Endothelial cell of umbilical vein (primary cell): Measurements from ENCODE around the gene STUM. TPM values are rescaled to one million over a fixed set of nuclear protein-coding genes. Genes with fewer than 3 reads are reported as not detected.

ENCODE experiments used
- BruUV-seq: library from RNA; stranded (reverse); fragments of 400-500 nt; replicated peaks from 2 replicates; lab custom pipeline; 2021; lab: Mats Ljungman, UMichigan
- CTCF ChIA-PET: fragments of 300-600, 350-600 bp; sonication (Branson Sonifier 250); formaldehyde crosslinking; loops from one replicate; lab custom pipeline; 2021; ENCODE audit warnings: antibody characterized with exemption, inconsistent platforms; lab: Charles Lee
- POLR2A ChIA-PET: fragments of 300-600, 350-600 bp; sonication (Branson Sonifier 250); formaldehyde crosslinking; loops from one replicate; lab custom pipeline; 2021; ENCODE audit warnings: antibody characterized with exemption, inconsistent platforms; lab: Charles Lee
- DNase-seq: peaks from one replicate; pipeline ENCODE4 v3.0.0-alpha.2; 2011; ENCODE audit warnings: low read depth, low spot score
- FAIRE-seq: peaks from 2 replicates; lab custom pipeline; 2011; peaks lifted over from hg19 to GRCh38; lab: Jason Lieb, UNC
- H2AFZ ChIP-seq: 2 replicates; pipeline ENCODE4 v1.6.0; 2012; ENCODE audit warnings: low read depth, low read length, control low read depth, inconsistent platforms
- H3K27ac ChIP-seq: 2 replicates; pipeline ENCODE4 v1.5.1; 2011; ENCODE audit warnings: low read depth, mild to moderate bottlenecking, control low read depth, low read length, moderate library complexity; ENCODE audit not compliant: insufficient read depth
- H3K27me3 ChIP-seq, 2 experiments: 2 replicates each; pipeline versions ENCODE4 v1.6.0 to v1.6.1; 2011; ENCODE audit warnings: low read length in 2 of 2, mixed read lengths in 1 of 2; ENCODE audit not compliant: control insufficient read depth in 2 of 2, insufficient read depth in 2 of 2
- H3K36me3 ChIP-seq, 2 experiments: 2 replicates in 1 of 2; 3 replicates in 1 of 2; pipeline ENCODE4 v1.5.1; 2011; ENCODE audit warnings: low read length in 2 of 2, mild to moderate bottlenecking in 1 of 2, moderate library complexity in 1 of 2; ENCODE audit not compliant: control insufficient read depth in 2 of 2, insufficient read depth in 2 of 2; ENCODE audit errors: extremely low read depth in 1 of 2
- H3K4me1 ChIP-seq: 3 replicates; pipeline ENCODE4 v1.5.1; 2011; ENCODE audit warnings: mild to moderate bottlenecking, low read length; ENCODE audit not compliant: control insufficient read depth, insufficient read depth; ENCODE audit errors: extremely low read depth
- H3K4me2 ChIP-seq: 2 replicates; pipeline ENCODE4 v1.6.1; 2011; ENCODE audit warnings: low read length, control low read depth, mixed read lengths; ENCODE audit not compliant: insufficient read depth
- H3K4me3 ChIP-seq, 3 experiments: fragments of 200-600 bp in 1 of 3; sonication (generic), shearing (Covaris generic) in 1 of 3; replicated peaks in 1 of 3; 2 replicates each; pipeline ENCODE4 v1.5.1; 2011 to 2016; ENCODE audit warnings: control low read depth in 3 of 3, low read length in 3 of 3, mild to moderate bottlenecking in 2 of 3, inconsistent platforms in 1 of 3, low read depth in 1 of 3, moderate library complexity in 1 of 3; ENCODE audit not compliant: insufficient read depth in 1 of 3
- H3K79me2 ChIP-seq: 2 replicates; pipeline ENCODE4 v1.6.0; 2012; ENCODE audit warnings: low read length, inconsistent platforms; ENCODE audit not compliant: control insufficient read depth, insufficient read depth
- H3K9ac ChIP-seq: replicated peaks from 2 replicates; pipeline ENCODE3; 2011; ENCODE audit warnings: low read length, control low read depth; ENCODE audit not compliant: insufficient read depth; ENCODE audit errors: extremely low read depth
- H3K9me1 ChIP-seq: replicated peaks from 3 replicates; pipeline ENCODE4 v1.6.0; 2011; ENCODE audit warnings: mild to moderate bottlenecking, low read length; ENCODE audit not compliant: control insufficient read depth, insufficient read depth; ENCODE audit errors: extremely low read depth
- H3K9me3 ChIP-seq: replicated peaks from 2 replicates; pipeline ENCODE4 v1.5.1; 2012; ENCODE audit warnings: low read length, inconsistent platforms; ENCODE audit not compliant: control insufficient read depth, insufficient read depth
- H4K20me1 ChIP-seq: replicated peaks from 2 replicates; pipeline ENCODE3; 2011; ENCODE audit warnings: mild to moderate bottlenecking, low read length; ENCODE audit not compliant: control insufficient read depth, insufficient read depth; ENCODE audit errors: extremely low read depth
- EZH2 ChIP-seq: IDR thresholded peaks from 2 replicates; pipeline ENCODE4 v1.6.1; 2012; ENCODE audit warnings: borderline replicate concordance, low read depth, mild to moderate bottlenecking, moderate library complexity, low read length, inconsistent platforms; ENCODE audit not compliant: severe bottlenecking
- FOS ChIP-seq: IDR thresholded peaks from 2 replicates; pipeline ENCODE4 v1.6.1; 2011; ENCODE audit warnings: mild to moderate bottlenecking, low read length, moderate library complexity, borderline replicate concordance; ENCODE audit not compliant: insufficient read depth
- GATA2 ChIP-seq: IDR thresholded peaks from 2 replicates; pipeline ENCODE4 v1.7.0; 2011; ENCODE audit warnings: low read depth, mild to moderate bottlenecking, moderate library complexity, mixed read lengths, low read length; ENCODE audit not compliant: insufficient read length, insufficient read depth
- MYC ChIP-seq: IDR thresholded peaks from one replicate; pipeline ENCODE4 v1.6.1; 2011; ENCODE audit warnings: mild to moderate bottlenecking, low read depth, low read length
- POLR2A ChIP-seq: IDR thresholded peaks from 2 replicates; pipeline ENCODE4 v1.6.1; 2012; ENCODE audit warnings: low read depth, mild to moderate bottlenecking, control low read depth, low read length
- POLR2AphosphoS5 ChIP-seq: IDR thresholded peaks from 2 replicates; pipeline ENCODE4 v1.6.1; 2012; ENCODE audit warnings: low read depth, mild to moderate bottlenecking, control low read depth, low read length, moderate library complexity; ENCODE audit not compliant: insufficient read depth
- dilution Hi-C: fragments of 300-500 bp; cut with MboI; formaldehyde crosslinking; loops from one replicate; pipeline ENCODE4 v1.15.0; 2019; ENCODE audit warnings: low sequenced_read_pairs; ENCODE audit not compliant: extremely low pct_ligation_motif_present
- intact Hi-C: fragments of 100-400 bp; cut with micrococcal nuclease; formaldehyde crosslinking; loops from one replicate; pipeline ENCODE4 v1.10.0; 2022
- polyA plus RNA-seq, 4 experiments: library from polyadenylated mRNA; depleted of rRNA in 3 of 4; stranded (reverse) in 3 of 4; unstranded in 1 of 4; fragments of >200 nt; gene quantifications; 2 replicates each; pipeline versions ENCODE4 v1.2.1 to v1.2.3, GENCODE V29; 2011 to 2012; ENCODE audit warnings: missing spikeins in 1 of 4
- total RNA-seq: library from RNA; stranded (reverse); gene quantifications from 2 replicates; pipeline ENCODE4 v1.2.3, GENCODE V29; 2021
- TF ChIP-seq, protein P1 (sequence below): IDR thresholded peaks from 2 replicates; pipeline ENCODE4 v1.6.1; 2011; ENCODE audit not compliant: insufficient read depth, insufficient read length
- TF ChIP-seq, protein P2 (sequence below), 2 donors: IDR thresholded peaks; 1 replicate in 1 of 2; 2 replicates in 1 of 2; pipeline ENCODE4 v1.5.1; 2011; ENCODE audit warnings: low read length in 2 of 2, mild to moderate bottlenecking in 2 of 2, moderate library complexity in 2 of 2, control low read depth in 1 of 2, inconsistent platforms in 1 of 2, low read depth in 1 of 2; ENCODE audit not compliant: insufficient read depth in 1 of 2; ENCODE audit errors: extremely low read depth in 1 of 2

The STUM gene
- total and polyA plus RNA-seq, 2 donors (not counting 3 experiments of a cell fraction or from before 2014, with no cell fraction given), result not detected

DNA sequence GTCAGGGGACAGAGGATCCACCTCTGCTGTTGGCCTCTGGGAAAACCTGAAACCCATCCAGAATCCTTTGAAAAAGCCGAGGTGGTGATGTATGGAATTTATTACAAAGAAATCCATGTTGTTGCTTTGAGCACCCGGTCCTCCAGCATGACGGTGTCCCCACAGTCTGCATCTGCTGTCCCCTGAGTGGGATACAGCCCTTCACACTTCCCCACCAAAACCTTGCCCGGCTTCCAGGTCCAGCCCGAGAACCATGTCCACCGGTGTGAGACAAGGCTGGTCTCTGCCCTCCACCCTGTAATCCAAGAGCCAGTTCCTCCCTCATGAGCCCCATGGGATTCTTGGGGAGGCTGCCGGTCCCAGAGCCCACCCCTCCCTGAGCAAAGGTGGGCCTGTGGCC lies 70.5 kb downstream of the STUM start:
- DNase-seq (no peak), FAIRE-seq (no peak)
- Histone ChIP-seq H3K27me3 (peaks cover 0 to 5% of the 10 kb centered on the region in 2 experiments), H3K9me1 (no peaks in the 10 kb centered on the region), H3K9ac (no peak overlapping the region), H3K27ac (no peak overlapping the region), H3K36me3 (no peaks in the 10 kb centered on the region), H3K79me2 (no peaks in the 10 kb centered on the region), H3K4me3 (no peak overlapping the region), H3K4me2 (no peak overlapping the region), H2AFZ (no peak overlapping the region), H3K4me1 (no peaks in the 10 kb centered on the region), H3K9me3 (no peaks in the 10 kb centered on the region), H4K20me1 (no peaks in the 10 kb centered on the region)
- TF ChIP-seq MYC (no peak), POLR2A (no peak), GATA2 (no peak), FOS (no peak), POLR2AphosphoS5 (no peak), EZH2 (no peak)
- TF ChIP-seq, protein P1, sequence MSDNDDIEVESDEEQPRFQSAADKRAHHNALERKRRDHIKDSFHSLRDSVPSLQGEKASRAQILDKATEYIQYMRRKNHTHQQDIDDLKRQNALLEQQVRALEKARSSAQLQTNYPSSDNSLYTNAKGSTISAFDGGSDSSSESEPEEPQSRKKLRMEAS, result no peak
- TF ChIP-seq, protein P2, sequence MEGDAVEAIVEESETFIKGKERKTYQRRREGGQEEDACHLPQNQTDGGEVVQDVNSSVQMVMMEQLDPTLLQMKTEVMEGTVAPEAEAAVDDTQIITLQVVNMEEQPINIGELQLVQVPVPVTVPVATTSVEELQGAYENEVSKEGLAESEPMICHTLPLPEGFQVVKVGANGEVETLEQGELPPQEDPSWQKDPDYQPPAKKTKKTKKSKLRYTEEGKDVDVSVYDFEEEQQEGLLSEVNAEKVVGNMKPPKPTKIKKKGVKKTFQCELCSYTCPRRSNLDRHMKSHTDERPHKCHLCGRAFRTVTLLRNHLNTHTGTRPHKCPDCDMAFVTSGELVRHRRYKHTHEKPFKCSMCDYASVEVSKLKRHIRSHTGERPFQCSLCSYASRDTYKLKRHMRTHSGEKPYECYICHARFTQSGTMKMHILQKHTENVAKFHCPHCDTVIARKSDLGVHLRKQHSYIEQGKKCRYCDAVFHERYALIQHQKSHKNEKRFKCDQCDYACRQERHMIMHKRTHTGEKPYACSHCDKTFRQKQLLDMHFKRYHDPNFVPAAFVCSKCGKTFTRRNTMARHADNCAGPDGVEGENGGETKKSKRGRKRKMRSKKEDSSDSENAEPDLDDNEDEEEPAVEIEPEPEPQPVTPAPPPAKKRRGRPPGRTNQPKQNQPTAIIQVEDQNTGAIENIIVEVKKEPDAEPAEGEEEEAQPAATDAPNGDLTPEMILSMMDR (IDR thresholded peaks at IDR 0.05; ENCODE audit: extremely low read depth in 1 of 2, insufficient read depth in 1 of 2, low read depth in 1 of 2, low read length in 2 of 2), result no peak
- dilution Hi-C loops, result no loop called here
- ChIA-PET POLR2A (no interaction called here), CTCF (interaction anchor here (1.1 to 2.0 kb wide), 3 partner anchors 7 to 209 kb away, joined by 3 to 5 read pairs (median 5); no protein-coding TSS in a partner anchor)
- intact Hi-C loops, result no loop called here
- BruUV-seq, result no TSS peak
